Mesendoderm (in vitro differentiated cells): ENCODE data around the gene MVB12B.

Experiments used
- DNase-seq: peaks from one replicate; pipeline ENCODE4 v3.0.0; 2013
- H2AK5ac ChIP-seq: 2 replicates; pipeline ENCODE4 v1.6.1; 2013; ENCODE audit warnings: low read length, inconsistent platforms
- H2BK120ac ChIP-seq: 2 replicates; pipeline ENCODE4 v1.6.1; 2013; ENCODE audit warnings: low read depth, mild to moderate bottlenecking, low read length, moderate library complexity, mixed read lengths
- H2BK15ac ChIP-seq: replicated peaks from 2 replicates; pipeline ENCODE4 v1.6.1; 2013; ENCODE audit warnings: low read depth, mild to moderate bottlenecking, moderate library complexity
- H2BK5ac ChIP-seq: 2 replicates; pipeline ENCODE4 v1.6.1; 2013; ENCODE audit warnings: low read length, inconsistent platforms
- H3K18ac ChIP-seq: 2 replicates; pipeline ENCODE4 v1.6.1; 2013; ENCODE audit warnings: mild to moderate bottlenecking, low read length, mixed read lengths
- H3K23ac ChIP-seq: one replicate; pipeline ENCODE4 v1.6.1; 2013; ENCODE audit warnings: low read length
- H3K27ac ChIP-seq: 2 replicates; pipeline ENCODE4 v1.5.1; 2013; ENCODE audit warnings: low read depth, mild to moderate bottlenecking, inconsistent platforms, low read length, moderate library complexity
- H3K27me3 ChIP-seq: 2 replicates; pipeline ENCODE4 v1.6.1; 2013; ENCODE audit warnings: low read length, control low read depth, mild to moderate bottlenecking, inconsistent platforms; ENCODE audit not compliant: insufficient read depth, poor library complexity
- H3K36me3 ChIP-seq: 2 replicates; pipeline ENCODE4 v1.6.1; 2013; ENCODE audit warnings: low read length, inconsistent platforms; ENCODE audit not compliant: control insufficient read depth, insufficient read depth
- H3K4ac ChIP-seq: one replicate; pipeline ENCODE4 v1.6.1; 2013; ENCODE audit warnings: low read depth, mild to moderate bottlenecking, low read length, moderate library complexity
- H3K4me1 ChIP-seq: 2 replicates; pipeline ENCODE4 v1.6.1; 2013; ENCODE audit warnings: low read depth, low read length, inconsistent platforms; ENCODE audit not compliant: control insufficient read depth
- H3K4me2 ChIP-seq: 2 replicates; pipeline ENCODE4 v1.6.1; 2013; ENCODE audit warnings: low read length
- H3K4me3 ChIP-seq: 2 replicates; pipeline ENCODE4 v1.5.1; 2013; ENCODE audit warnings: mild to moderate bottlenecking, low read length
- H3K56ac ChIP-seq: one replicate; pipeline ENCODE4 v1.6.1; 2013; ENCODE audit warnings: low read length
- H3K79me1 ChIP-seq: 2 replicates; pipeline ENCODE4 v1.6.1; 2013; ENCODE audit warnings: low read length, inconsistent platforms
- H3K79me2 ChIP-seq: 2 replicates; pipeline ENCODE4 v1.6.1; 2013; ENCODE audit warnings: mild to moderate bottlenecking, low read length; ENCODE audit not compliant: control insufficient read depth, insufficient read depth
- H3K9ac ChIP-seq: 2 replicates; pipeline ENCODE4 v1.6.1; 2013; ENCODE audit warnings: low read length, inconsistent platforms
- H4K5ac ChIP-seq: one replicate; pipeline ENCODE4 v1.6.1; 2013; ENCODE audit warnings: low read length
- H4K8ac ChIP-seq: one replicate; pipeline ENCODE4 v1.6.1; 2013; ENCODE audit warnings: low read depth, mild to moderate bottlenecking, control low read depth, low read length, moderate library complexity
- WGBS: extraction: QIAGEN DNeasy Blood & Tissue Kit; methylation state at CpG from one replicate; pipeline ENCODE4 v1.1.7; 2013; ENCODE audit warnings: low lambda C conversion rate, missing lambda C conversion rate; ENCODE audit not compliant: insufficient coverage; ENCODE audit errors: extremely low coverage; 5-methylcytosine and 5-hydroxymethylcytosine counted together

Gene MVB12B

GRCh38 chr9:126374366-126374781, 47.7 kb downstream of the MVB12B start:
- Histone ChIP-seq H3K79me2 (no peaks in the 10 kb centered on the region), H3K4ac (no peak overlapping the region), H2BK120ac (no peak overlapping the region), H4K5ac (no peak overlapping the region), H3K56ac (no peak overlapping the region), H3K23ac (no peak overlapping the region), H3K79me1 (no peaks in the 10 kb centered on the region), H2BK5ac (no peak overlapping the region), H3K4me1 (peaks cover 7% of the 10 kb centered on the region), H4K8ac (no peak overlapping the region), H3K4me3 (no peak overlapping the region), H3K36me3 (no peaks in the 10 kb centered on the region), H3K9ac (no peak overlapping the region), H3K18ac (peak overlapping the region; percentile 1), H3K27me3 (no peaks in the 10 kb centered on the region), H2BK15ac (no peak overlapping the region), H2AK5ac (no peak overlapping the region), H3K4me2 (no peak overlapping the region), H3K27ac (no peak overlapping the region)
- no peak for DNase-seq
- no CpG with 5 or more reads among the region's 4 CpGs for WGBS

GRCh38 chr9:126375386-126375785, 48.8 kb downstream of the MVB12B start:
- Histone ChIP-seq H3K4me1 (peaks cover 7% of the 10 kb centered on the region), H3K4me3 (no peak overlapping the region), H3K23ac (no peak overlapping the region), H2BK15ac (no peak overlapping the region), H2BK120ac (no peak overlapping the region), H3K9ac (no peak overlapping the region), H3K79me2 (no peaks in the 10 kb centered on the region), H3K27ac (no peak overlapping the region), H4K5ac (no peak overlapping the region), H3K18ac (no peak overlapping the region), H3K4ac (no peak overlapping the region), H3K4me2 (no peak overlapping the region), H4K8ac (no peak overlapping the region), H3K56ac (peak overlapping the region; percentile 17), H3K36me3 (no peaks in the 10 kb centered on the region), H3K79me1 (no peaks in the 10 kb centered on the region), H2BK5ac (no peak overlapping the region), H2AK5ac (no peak overlapping the region), H3K27me3 (no peaks in the 10 kb centered on the region)
- DNase-seq: peak; percentile 45
- WGBS: no CpG with 5 or more reads among the region's 7 CpGs

- H3K23ac ChIP-seq: peak overlapping the region; percentile 6
- no peaks in the 10 kb centered on the region for H3K79me1 ChIP-seq
- peak; percentile 22 for DNase-seq
- H2BK120ac ChIP-seq: no peak overlapping the region
- no peak overlapping the region for H3K4me2 ChIP-seq
- no CpG with 5 or more reads among the region's 18 CpGs for WGBS
- no peak overlapping the region for H2AK5ac ChIP-seq
- H4K8ac ChIP-seq: no peak overlapping the region
- H3K36me3 ChIP-seq: no peaks in the 10 kb centered on the region
- H3K9ac ChIP-seq: no peak overlapping the region
- H3K27ac ChIP-seq: no peak overlapping the region
- H3K56ac ChIP-seq: no peak overlapping the region
- H3K4ac ChIP-seq: no peak overlapping the region
- H4K5ac ChIP-seq: no peak overlapping the region
- no peaks in the 10 kb centered on the region for H3K79me2 ChIP-seq
- no peak overlapping the region for H3K4me3 ChIP-seq
- no peak overlapping the region for H2BK5ac ChIP-seq
- no peak overlapping the region for H2BK15ac ChIP-seq
- no peak overlapping the region for H3K18ac ChIP-seq
- H3K4me1 ChIP-seq: peaks cover 5% of the 10 kb centered on the region
- no peaks in the 10 kb centered on the region for H3K27me3 ChIP-seq
These were observed 49.9 kb downstream of the MVB12B start for GRCh38 chr9:126376311-126377175.

GRCh38 chr9:126377176-126377509, 50.5 kb downstream of the MVB12B start:
- Histone ChIP-seq H3K27me3 (no peaks in the 10 kb centered on the region), H3K23ac (no peak overlapping the region), H3K79me1 (no peaks in the 10 kb centered on the region), H4K5ac (no peak overlapping the region), H3K4ac (no peak overlapping the region), H3K27ac (no peak overlapping the region), H3K4me3 (no peak overlapping the region), H3K9ac (no peak overlapping the region), H3K4me1 (peaks cover 5% of the 10 kb centered on the region), H2AK5ac (no peak overlapping the region), H3K18ac (no peak overlapping the region), H2BK5ac (no peak overlapping the region), H3K79me2 (no peaks in the 10 kb centered on the region), H2BK15ac (no peak overlapping the region), H3K36me3 (no peaks in the 10 kb centered on the region), H3K4me2 (no peak overlapping the region), H3K56ac (no peak overlapping the region), H4K8ac (no peak overlapping the region), H2BK120ac (no peak overlapping the region)
- DNase-seq: no peak
- WGBS: no CpG with 5 or more reads among the region's 2 CpGs

GRCh38 chr9:126377536-126377935, 50.9 kb downstream of the MVB12B start:
- Histone ChIP-seq H3K18ac (no peak overlapping the region), H2BK120ac (no peak overlapping the region), H3K27me3 (no peaks in the 10 kb centered on the region), H3K4me2 (no peak overlapping the region), H3K79me2 (no peaks in the 10 kb centered on the region), H2BK15ac (no peak overlapping the region), H2BK5ac (no peak overlapping the region), H3K4me3 (no peak overlapping the region), H3K36me3 (no peaks in the 10 kb centered on the region), H3K4ac (no peak overlapping the region), H4K5ac (no peak overlapping the region), H4K8ac (no peak overlapping the region), H3K23ac (no peak overlapping the region), H3K27ac (no peak overlapping the region), H3K9ac (no peak overlapping the region), H3K56ac (no peak overlapping the region), H3K4me1 (peaks cover 5% of the 10 kb centered on the region), H3K79me1 (no peaks in the 10 kb centered on the region), H2AK5ac (no peak overlapping the region)
- DNase-seq: no peak
- no CpG with 5 or more reads among the region's 9 CpGs for WGBS

GRCh38 chr9:126378761-126379160, 52.1 kb downstream of the MVB12B start:
- Histone ChIP-seq H3K36me3 (no peaks in the 10 kb centered on the region), H3K79me1 (no peaks in the 10 kb centered on the region), H4K5ac (no peak overlapping the region), H3K27me3 (no peaks in the 10 kb centered on the region), H3K23ac (no peak overlapping the region), H2BK15ac (no peak overlapping the region), H3K4ac (no peak overlapping the region), H3K79me2 (no peaks in the 10 kb centered on the region), H3K4me1 (peaks cover 5% of the 10 kb centered on the region), H2AK5ac (no peak overlapping the region), H2BK5ac (no peak overlapping the region), H3K18ac (no peak overlapping the region), H3K4me3 (no peak overlapping the region), H3K27ac (no peak overlapping the region), H4K8ac (no peak overlapping the region), H3K56ac (no peak overlapping the region), H2BK120ac (no peak overlapping the region), H3K9ac (no peak overlapping the region), H3K4me2 (no peak overlapping the region)
- WGBS: no CpG with 5 or more reads among the region's 7 CpGs
- DNase-seq: no peak
